DND-41 (cell line): ENCODE data around the gene CKAP5.

Experiments
- EZH2 ChIP-seq: IDR thresholded peaks from 3 replicates; pipeline ENCODE4 v1.6.1; 2012; ENCODE audit warnings: borderline replicate concordance, low read depth, mild to moderate bottlenecking, moderate library complexity, low read length, inconsistent platforms; ENCODE audit not compliant: severe bottlenecking
- TF ChIP-seq, protein P1 (sequence below): IDR thresholded peaks from 2 replicates; pipeline ENCODE4 v1.5.1; 2012; ENCODE audit warnings: borderline replicate concordance, low read length, moderate library complexity, mild to moderate bottlenecking; ENCODE audit not compliant: poor library complexity, severe bottlenecking; ENCODE audit errors: extremely low read depth

DNA sequence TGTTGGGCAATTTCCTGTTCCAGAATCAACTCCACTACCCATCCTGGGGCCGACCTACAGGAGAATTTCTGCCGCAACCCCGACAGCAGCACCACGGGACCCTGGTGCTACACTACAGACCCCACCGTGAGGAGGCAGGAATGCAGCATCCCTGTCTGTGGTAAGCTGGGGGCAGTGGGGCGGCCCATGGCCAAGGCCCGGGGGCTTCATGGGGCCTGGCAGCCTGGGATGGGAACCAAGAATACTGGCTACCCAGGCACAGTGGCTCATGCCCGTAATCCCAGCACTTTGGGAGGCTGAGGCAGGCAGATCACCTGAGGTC lies 122.8 kb downstream of the CKAP5 start:
- TF ChIP-seq, protein P1, sequence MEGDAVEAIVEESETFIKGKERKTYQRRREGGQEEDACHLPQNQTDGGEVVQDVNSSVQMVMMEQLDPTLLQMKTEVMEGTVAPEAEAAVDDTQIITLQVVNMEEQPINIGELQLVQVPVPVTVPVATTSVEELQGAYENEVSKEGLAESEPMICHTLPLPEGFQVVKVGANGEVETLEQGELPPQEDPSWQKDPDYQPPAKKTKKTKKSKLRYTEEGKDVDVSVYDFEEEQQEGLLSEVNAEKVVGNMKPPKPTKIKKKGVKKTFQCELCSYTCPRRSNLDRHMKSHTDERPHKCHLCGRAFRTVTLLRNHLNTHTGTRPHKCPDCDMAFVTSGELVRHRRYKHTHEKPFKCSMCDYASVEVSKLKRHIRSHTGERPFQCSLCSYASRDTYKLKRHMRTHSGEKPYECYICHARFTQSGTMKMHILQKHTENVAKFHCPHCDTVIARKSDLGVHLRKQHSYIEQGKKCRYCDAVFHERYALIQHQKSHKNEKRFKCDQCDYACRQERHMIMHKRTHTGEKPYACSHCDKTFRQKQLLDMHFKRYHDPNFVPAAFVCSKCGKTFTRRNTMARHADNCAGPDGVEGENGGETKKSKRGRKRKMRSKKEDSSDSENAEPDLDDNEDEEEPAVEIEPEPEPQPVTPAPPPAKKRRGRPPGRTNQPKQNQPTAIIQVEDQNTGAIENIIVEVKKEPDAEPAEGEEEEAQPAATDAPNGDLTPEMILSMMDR = no peak
- TF ChIP-seq EZH2 = no peak
